Measurements from ENCODE around the gene POU2F3. TPM values are rescaled to one million over a fixed set of nuclear protein-coding genes. Genes with fewer than 3 reads are reported as not detected.

POU2F3 gene
- total and polyA plus RNA-seq, 2 experiments from 2014 or later: not detected

DNA sequence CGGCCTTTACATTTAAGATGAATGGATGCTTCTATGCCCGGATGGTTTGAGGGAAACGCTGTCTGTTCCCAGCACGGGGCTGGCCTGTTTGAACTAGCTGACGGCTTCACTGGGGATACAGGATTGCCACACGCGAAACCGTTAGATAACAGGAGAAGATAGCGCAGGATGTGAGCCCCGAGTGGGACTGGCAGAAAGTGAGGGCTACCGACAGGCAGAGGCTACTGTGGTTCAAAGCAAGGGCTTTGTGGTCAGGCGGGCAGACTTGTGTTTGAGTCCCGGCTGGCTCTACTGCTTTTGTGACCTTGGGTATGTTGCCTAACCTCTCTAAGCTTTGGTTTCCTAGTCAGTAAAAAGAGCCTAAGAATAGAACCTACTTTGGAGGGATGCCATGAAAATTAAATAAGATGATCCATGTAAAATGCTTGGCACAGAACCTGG lies 31.9 kb upstream of the POU2F3 start:
- Histone ChIP-seq H3K4me1 (ENCODE audit: insufficient read depth) (peaks cover 31% of the 10 kb centered on the region), H3K36me3 (ENCODE audit: low read depth) (no peaks in the 10 kb centered on the region), H3F3A (ENCODE audit: insufficient read depth) (peaks cover 15% of the 10 kb centered on the region), H3K4me2 (ENCODE audit: unreplicated experiment) (no peak overlapping the region), H3K9ac (no peak overlapping the region), H3K9me2 (ENCODE audit: insufficient read depth) (no peaks in the 10 kb centered on the region), H3K27ac (peak overlapping the region; percentile 39; the same call in 1 of the 2 replicates), H3K27me3 (replicated peaks; ENCODE audit: insufficient read depth) (no peaks in the 10 kb centered on the region), H2AFZ (no peak overlapping the region), H3K79me2 (ENCODE audit: insufficient read depth) (peaks cover 15% of the 10 kb centered on the region), H4K20me1 (ENCODE audit: insufficient read depth) (no peaks in the 10 kb centered on the region), H3K9me3 (ENCODE audit: low read depth) (no peaks in the 10 kb centered on the region), H3K4me3 (no peak overlapping the region)
- TF ChIP-seq EZH2 (IDR thresholded peaks at IDR 0.05; ENCODE audit: insufficient read depth, poor library complexity, severe bottlenecking) (no peak), EZH2phosphoT487 (IDR thresholded peaks at IDR 0.05; ENCODE audit: insufficient read depth, low read depth) (no peak)
- DNase-seq: no peak
- in situ Hi-C loops (cut with MboI): no loop called here
- WGBS, 2 experiments (ENCODE audit: low coverage in 1 of 2, low lambda C conversion rate in 2 of 2, missing lambda C conversion rate in 2 of 2): 92% methylated on average over 13 of the region's 13 CpGs

DNA sequence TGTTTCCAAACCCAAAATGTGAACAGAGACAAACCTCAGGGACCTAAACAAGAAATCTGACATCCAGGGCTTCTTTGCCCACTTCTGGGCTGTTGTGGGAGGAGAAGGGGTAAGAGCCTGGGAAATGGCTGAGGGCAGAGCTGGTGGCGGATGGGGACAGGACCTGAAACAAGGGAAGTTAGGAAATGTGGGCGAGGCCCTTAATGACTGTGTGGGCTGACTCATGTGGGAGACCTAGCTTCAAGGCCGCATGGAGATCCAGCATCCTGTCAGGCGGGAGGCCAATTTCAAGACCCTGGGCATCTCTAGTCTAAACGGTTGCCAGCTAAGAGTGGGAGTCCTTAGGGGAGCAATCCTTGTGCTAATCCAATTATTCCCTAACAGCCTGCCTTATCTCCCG lies 31.2 kb upstream of the POU2F3 start:
- Histone ChIP-seq H3K9me3 (ENCODE audit: low read depth) (no peaks in the 10 kb centered on the region), H3K27me3 (replicated peaks; ENCODE audit: insufficient read depth) (no peaks in the 10 kb centered on the region), H3K9me2 (ENCODE audit: insufficient read depth) (no peaks in the 10 kb centered on the region), H4K20me1 (ENCODE audit: insufficient read depth) (no peaks in the 10 kb centered on the region), H3F3A (ENCODE audit: insufficient read depth) (peaks cover 15% of the 10 kb centered on the region), H3K4me3 (no peak overlapping the region), H3K27ac (peak overlapping the region; percentile 90), H3K36me3 (ENCODE audit: low read depth) (no peaks in the 10 kb centered on the region), H3K79me2 (ENCODE audit: insufficient read depth) (peaks cover 23% of the 10 kb centered on the region), H3K4me2 (ENCODE audit: unreplicated experiment) (peak overlapping the region; percentile 34), H3K4me1 (ENCODE audit: insufficient read depth) (peaks cover 38% of the 10 kb centered on the region), H2AFZ (0 out of 2 replicates have a peak overlapping the region, but pooled peaks have one; percentile 39), H3K9ac (no peak overlapping the region)
- in situ Hi-C loops (cut with MboI): no loop called here
- peak; percentile 85 for DNase-seq
- TF ChIP-seq EZH2 (IDR thresholded peaks at IDR 0.05; ENCODE audit: insufficient read depth, poor library complexity, severe bottlenecking) (no peak), EZH2phosphoT487 (IDR thresholded peaks at IDR 0.05; ENCODE audit: insufficient read depth, low read depth) (no peak)
- 34 to 36% methylated on average over 5 to 6 of the region's 6 CpGs for WGBS, 2 experiments (ENCODE audit: low coverage in 1 of 2, low lambda C conversion rate in 2 of 2, missing lambda C conversion rate in 2 of 2)

DNA sequence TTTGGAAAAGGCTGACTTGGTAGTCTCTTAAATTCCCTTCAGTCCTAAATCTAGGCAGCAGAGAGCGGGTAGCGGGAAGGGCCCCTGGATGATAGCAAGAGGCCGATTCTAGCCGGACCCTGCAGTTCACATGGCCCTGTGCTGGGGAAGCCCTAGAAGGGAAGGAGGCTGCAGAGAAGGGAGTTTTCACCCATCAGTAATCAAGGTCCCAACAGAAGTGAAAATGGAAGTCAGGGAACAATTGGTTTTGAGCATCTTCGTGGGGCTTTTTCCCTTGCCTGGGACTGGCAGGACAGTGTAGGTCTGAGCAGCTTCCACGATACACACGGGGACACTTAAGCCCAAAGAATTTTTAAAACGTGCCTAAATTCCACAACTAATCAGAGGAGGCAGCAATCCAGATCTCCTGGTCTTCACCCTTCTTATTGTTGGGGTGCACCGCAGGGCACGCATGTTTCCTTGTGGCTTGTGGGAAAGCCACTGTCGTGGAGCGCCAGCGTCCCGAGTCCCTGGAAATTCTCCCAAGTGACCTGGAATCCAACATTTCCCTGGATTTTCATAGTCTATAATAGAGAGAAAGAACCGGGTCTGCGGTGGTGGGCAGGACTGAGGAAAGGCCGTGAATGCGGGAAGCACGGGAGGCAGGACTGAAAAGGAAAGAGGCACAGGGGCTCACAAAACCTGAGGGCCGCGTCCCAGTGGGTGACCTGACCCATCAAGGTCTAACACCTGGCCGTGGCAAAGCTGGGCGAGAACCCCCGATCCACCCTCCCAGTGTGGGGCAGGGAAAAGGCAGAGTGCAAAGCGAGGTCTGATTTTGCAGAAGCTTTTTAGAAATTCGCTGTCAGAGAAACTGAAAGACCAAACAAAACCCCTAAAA lies 30.0 kb upstream of the POU2F3 start:
- Histone ChIP-seq H3K4me1 (ENCODE audit: insufficient read depth) (peaks cover 42% of the 10 kb centered on the region), H3K27ac (peak overlapping the region; percentile 90), H3K9me3 (ENCODE audit: low read depth) (no peaks in the 10 kb centered on the region), H3F3A (ENCODE audit: insufficient read depth) (peaks cover 15% of the 10 kb centered on the region), H3K4me3 (peak overlapping the region; percentile 88), H3K27me3 (replicated peaks; ENCODE audit: insufficient read depth) (no peaks in the 10 kb centered on the region), H3K9me2 (ENCODE audit: insufficient read depth) (no peaks in the 10 kb centered on the region), H3K9ac (peak overlapping the region; percentile 95), H3K4me2 (ENCODE audit: unreplicated experiment) (peak overlapping the region; percentile 73), H2AFZ (peak overlapping the region; percentile 94), H4K20me1 (ENCODE audit: insufficient read depth) (no peaks in the 10 kb centered on the region), H3K79me2 (ENCODE audit: insufficient read depth) (peaks cover 35% of the 10 kb centered on the region), H3K36me3 (ENCODE audit: low read depth) (no peaks in the 10 kb centered on the region)
- DNase-seq: peak; percentile 46
- TF ChIP-seq EZH2 (IDR thresholded peaks at IDR 0.05; ENCODE audit: insufficient read depth, poor library complexity, severe bottlenecking) (no peak), EZH2phosphoT487 (IDR thresholded peaks at IDR 0.05; ENCODE audit: insufficient read depth, low read depth) (no peak)
- WGBS, 2 experiments (ENCODE audit: low coverage in 1 of 2, low lambda C conversion rate in 2 of 2, missing lambda C conversion rate in 2 of 2): 11 to 14% methylated on average over 26 of the region's 26 CpGs
- in situ Hi-C loops (cut with MboI): no loop called here

DNA sequence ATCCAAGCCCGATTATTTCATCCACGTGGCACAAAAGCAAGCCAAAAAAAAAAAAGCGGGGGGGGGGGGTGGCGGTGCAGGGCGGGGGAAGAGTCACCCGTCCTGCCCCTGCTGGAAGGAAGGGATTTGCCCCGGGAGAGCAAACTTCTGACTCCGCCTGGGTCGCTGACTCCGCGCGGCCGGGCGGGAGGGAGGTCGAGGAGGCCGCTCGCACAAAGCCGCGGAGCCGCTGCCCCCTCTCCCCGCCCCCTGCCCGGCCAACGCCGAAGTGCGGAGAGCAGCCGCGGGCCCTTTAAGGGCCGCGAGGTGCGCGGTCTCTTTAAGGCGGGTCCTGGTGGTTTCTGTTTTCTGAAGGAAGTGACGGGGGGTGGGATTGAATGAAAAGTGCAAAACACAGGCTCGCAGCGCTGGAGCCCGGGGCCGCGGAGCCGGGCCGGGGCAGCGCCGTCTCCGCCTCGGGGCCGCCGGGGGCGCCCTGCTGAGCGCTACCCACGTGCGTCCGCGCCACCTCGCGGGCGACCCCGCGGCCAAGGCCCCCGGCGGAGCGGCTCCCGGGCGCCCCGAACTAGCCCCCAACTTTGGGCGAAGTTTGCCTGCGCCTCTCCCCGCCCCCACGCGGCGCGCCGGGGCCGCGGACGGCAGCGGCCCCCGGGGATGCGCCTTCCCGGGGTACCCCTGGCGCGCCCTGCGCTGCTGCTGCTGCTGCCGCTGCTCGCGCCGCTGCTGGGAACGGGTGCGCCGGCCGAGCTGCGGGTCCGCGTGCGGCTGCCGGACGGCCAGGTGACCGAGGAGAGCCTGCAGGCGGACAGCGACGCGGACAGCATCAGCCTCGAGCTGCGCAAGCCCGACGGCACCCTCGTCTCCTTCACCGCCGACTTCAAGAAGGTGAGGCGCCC lies 29.1 kb upstream of the POU2F3 start, which contains the start of gene OAF:
Gene OAF (plus strand): TSS at position 407 of the 896 bp plus-strand sequence. CDS start 248 bp downstream, at position 655.
- Histone ChIP-seq H3K4me2 (ENCODE audit: unreplicated experiment) (peak within 1 kb of the TSS; percentile 73), H4K20me1 (ENCODE audit: insufficient read depth) (no peaks in the 10 kb centered on the region), H3K27me3 (replicated peaks; ENCODE audit: insufficient read depth) (no peaks in the 10 kb centered on the region), H3K4me3 (peak within 1 kb of the TSS; percentile 88), H2AFZ (peak within 1 kb of the TSS; percentile 94), H3K27ac (peak within 1 kb of the TSS; percentile 90), H3K9me2 (ENCODE audit: insufficient read depth) (no peaks in the 10 kb centered on the region), H3K9ac (peak within 1 kb of the TSS; percentile 95), H3F3A (ENCODE audit: insufficient read depth) (peaks cover 15% of the 10 kb centered on the region), H3K79me2 (ENCODE audit: insufficient read depth) (peaks cover 44% of the 10 kb centered on the region), H3K9me3 (ENCODE audit: low read depth) (no peaks in the 10 kb centered on the region), H3K4me1 (ENCODE audit: insufficient read depth) (peaks cover 46% of the 10 kb centered on the region), H3K36me3 (ENCODE audit: low read depth) (no peaks in the 10 kb centered on the region)
- peak; percentile 90 for DNase-seq
- in situ Hi-C loops (cut with MboI): no loop called here
- WGBS, 2 experiments (ENCODE audit: low coverage in 1 of 2, low lambda C conversion rate in 2 of 2, missing lambda C conversion rate in 2 of 2): 0 to 2% methylated on average over 53 to 88 of the region's 108 CpGs
- TF ChIP-seq EZH2 (IDR thresholded peaks at IDR 0.05; ENCODE audit: insufficient read depth, poor library complexity, severe bottlenecking): no peak
- no peak for TF ChIP-seq EZH2phosphoT487 (IDR thresholded peaks at IDR 0.05; ENCODE audit: insufficient read depth, low read depth)
